ENCODE measurements around the gene MYH11.

DNA sequence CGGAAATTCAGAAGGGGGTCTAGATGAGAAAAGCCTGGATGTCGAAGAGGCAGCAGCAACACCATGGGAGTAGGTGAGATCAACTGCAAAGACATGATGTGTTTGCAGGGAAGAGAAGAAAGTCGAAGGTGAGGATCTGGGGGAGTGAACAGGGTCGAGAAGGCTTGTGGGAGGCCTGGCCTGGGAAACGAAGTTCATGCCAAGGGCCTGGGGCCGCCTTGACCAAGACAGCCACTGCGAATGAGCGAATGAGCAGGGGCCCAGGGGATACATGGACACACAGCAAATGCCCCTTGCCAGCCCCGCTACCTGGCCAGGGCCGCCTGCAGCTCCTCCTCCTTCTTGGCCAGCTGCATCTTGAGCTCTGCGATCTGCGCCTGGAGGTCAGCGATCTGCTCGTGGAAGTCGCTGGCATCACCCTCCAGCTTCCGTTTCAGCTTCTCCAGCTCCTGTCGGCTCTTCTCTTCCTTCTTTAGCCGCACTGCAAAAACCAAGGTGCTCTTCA, 119.6 kb downstream of the MYH11 start:
- TF ChIP-seq, protein P1, sequence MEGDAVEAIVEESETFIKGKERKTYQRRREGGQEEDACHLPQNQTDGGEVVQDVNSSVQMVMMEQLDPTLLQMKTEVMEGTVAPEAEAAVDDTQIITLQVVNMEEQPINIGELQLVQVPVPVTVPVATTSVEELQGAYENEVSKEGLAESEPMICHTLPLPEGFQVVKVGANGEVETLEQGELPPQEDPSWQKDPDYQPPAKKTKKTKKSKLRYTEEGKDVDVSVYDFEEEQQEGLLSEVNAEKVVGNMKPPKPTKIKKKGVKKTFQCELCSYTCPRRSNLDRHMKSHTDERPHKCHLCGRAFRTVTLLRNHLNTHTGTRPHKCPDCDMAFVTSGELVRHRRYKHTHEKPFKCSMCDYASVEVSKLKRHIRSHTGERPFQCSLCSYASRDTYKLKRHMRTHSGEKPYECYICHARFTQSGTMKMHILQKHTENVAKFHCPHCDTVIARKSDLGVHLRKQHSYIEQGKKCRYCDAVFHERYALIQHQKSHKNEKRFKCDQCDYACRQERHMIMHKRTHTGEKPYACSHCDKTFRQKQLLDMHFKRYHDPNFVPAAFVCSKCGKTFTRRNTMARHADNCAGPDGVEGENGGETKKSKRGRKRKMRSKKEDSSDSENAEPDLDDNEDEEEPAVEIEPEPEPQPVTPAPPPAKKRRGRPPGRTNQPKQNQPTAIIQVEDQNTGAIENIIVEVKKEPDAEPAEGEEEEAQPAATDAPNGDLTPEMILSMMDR (IDR thresholded peaks at IDR 0.05), result no peak
- TF ChIP-seq POLR2A (IDR thresholded peaks at IDR 0.05), result no peak

Data from lower leg skin (tissue), 3 donors.